ENCODE measurements around the gene ENOX1.

Gene ENOX1

DNA sequence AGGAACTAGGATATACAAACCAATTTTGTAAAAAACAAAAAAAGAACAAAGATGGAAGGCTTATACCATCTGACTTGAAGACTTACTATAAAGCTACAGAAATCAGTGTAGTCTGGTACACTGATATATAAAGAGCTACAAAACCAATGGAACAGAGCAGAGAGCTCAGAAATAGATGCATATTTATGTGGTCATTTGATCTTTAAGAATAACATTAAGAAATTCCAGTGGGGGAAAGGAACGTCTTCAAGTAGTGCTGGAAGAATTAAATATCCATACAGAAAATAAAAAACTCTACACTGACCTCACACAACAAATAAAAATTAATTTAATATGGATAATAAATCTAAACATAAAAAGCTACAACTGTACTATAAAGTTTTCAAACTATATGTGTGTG lies 317.0 kb downstream of the ENOX1 start:
- H3K36me3 ChIP-seq: no peaks in the 10 kb centered on the region
- DNase-seq: no peak
- H3K4me3 ChIP-seq: no peak overlapping the region
- no peak overlapping the region for H3K27ac ChIP-seq
- H3K27me3 ChIP-seq: no peaks in the 10 kb centered on the region
- intact Hi-C loops (cut with DNase I; ENCODE audit: low total_unique reads): no loop called here
- H3K4me1 ChIP-seq: peaks cover 0 to 24% (median 2%) of the 10 kb centered on the region in 4 donors
- H3K9me3 ChIP-seq: no peaks in the 10 kb centered on the region
- TF ChIP-seq CTCF (IDR thresholded peaks at IDR 0.05): no peak

DNA sequence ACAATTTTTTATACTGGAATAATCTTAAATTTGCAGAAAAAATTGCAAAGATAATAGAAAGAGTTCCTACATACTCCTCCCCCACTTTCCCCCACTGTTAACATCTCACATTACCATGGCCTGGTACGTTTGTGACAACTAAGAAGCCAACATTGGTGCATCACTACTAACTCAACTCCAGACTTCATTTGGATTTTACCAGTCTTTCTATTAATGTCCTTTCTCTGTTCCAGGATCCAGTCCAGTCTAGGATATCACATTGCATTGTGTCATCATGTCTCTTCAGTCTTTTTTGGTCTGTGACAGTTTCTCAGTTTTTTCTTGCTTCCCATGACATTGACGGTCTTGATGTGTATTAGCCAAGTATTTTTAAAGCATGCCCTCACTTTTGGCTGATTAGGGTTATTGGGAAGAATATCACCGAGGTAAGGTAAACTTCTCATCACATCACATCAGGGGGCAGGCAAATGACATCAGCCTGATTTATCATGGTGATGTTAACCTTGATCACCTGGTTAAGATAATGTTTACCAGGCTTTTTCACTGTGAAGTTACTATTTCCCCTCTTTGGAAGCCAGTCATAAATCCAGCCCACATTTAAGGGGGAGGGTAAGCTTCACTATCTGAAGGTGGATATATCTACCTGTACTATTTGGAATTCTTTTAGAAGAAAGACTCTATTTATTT lies 322.1 kb downstream of the ENOX1 start:
- no peaks in the 10 kb centered on the region for H3K9me3 ChIP-seq
- H3K27ac ChIP-seq: no peak overlapping the region
- no peaks in the 10 kb centered on the region for H3K27me3 ChIP-seq
- H3K4me3 ChIP-seq: no peak overlapping the region
- intact Hi-C loops (cut with DNase I; ENCODE audit: low total_unique reads): no loop called here
- TF ChIP-seq CTCF (IDR thresholded peaks at IDR 0.05): no peak
- H3K4me1 ChIP-seq: no peaks in the 10 kb centered on the region
- DNase-seq: no peak
- no peaks in the 10 kb centered on the region for H3K36me3 ChIP-seq

- no peak for TF ChIP-seq CTCF (IDR thresholded peaks at IDR 0.05)
- Histone ChIP-seq H3K4me3 (no peak overlapping the region), H3K9me3 (no peaks in the 10 kb centered on the region), H3K27me3 (no peaks in the 10 kb centered on the region), H3K36me3 (no peaks in the 10 kb centered on the region), H3K27ac (no peak overlapping the region), H3K4me1 (peaks cover 0 to 10% (median 0%) of the 10 kb centered on the region in 4 donors)
- intact Hi-C loops (cut with DNase I; ENCODE audit: low total_unique reads): no loop called here
- DNase-seq: no peak
Observed at GRCh38 chr13:43448605-43449336, 338.0 kb downstream of the ENOX1 start.

DNA sequence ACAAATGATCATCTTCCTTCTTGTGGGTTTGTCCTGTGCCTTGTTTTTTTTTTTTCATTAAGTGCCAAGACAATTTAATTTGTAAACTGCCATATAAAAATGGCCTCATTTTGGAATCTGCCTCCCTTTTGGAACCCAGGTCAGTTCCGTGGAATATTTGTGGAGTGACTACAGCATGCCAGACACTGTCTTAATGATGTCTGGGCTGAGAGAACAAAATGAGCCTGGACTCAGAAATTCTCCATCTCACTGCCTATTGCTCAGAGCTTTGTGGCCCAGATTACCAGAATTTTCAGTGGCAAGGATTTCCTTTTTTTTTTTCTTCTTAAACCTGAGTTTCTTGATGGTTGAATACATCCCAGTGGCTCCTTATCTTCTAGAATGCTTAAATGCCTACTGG lies 340.6 kb downstream of the ENOX1 start:
- Histone ChIP-seq H3K27me3 (no peaks in the 10 kb centered on the region), H3K4me1 (peaks cover 0 to 23% (median 4%) of the 10 kb centered on the region in 4 donors), H3K4me3 (no peak overlapping the region), H3K9me3 (no peaks in the 10 kb centered on the region), H3K27ac (no peak overlapping the region), H3K36me3 (no peaks in the 10 kb centered on the region)
- intact Hi-C loops (cut with DNase I; ENCODE audit: low total_unique reads): no loop called here
- TF ChIP-seq CTCF (IDR thresholded peaks at IDR 0.05): no peak
- no peak for DNase-seq

DNA sequence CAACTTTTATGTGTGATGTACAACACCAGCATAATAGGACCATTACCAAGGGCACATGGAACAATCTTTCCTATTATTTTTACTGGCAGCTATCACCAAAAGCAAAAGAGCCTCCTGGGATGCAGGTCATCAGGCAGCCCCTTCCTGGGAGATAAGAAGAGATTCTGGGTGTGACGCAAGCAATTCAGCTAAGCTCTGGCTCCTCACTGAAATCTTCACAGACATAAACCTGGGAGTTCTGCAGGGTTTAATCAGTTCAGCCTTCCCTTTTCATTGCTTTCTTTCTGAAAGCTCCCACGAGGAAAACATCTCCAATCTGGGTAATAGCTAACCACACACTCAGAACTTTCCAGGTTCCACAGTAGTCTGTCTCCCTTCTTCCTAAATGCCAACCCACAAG lies 341.1 kb downstream of the ENOX1 start:
- Histone ChIP-seq H3K4me3 (no peak overlapping the region), H3K36me3 (no peaks in the 10 kb centered on the region), H3K27me3 (no peaks in the 10 kb centered on the region), H3K27ac (no peak overlapping the region), H3K4me1 (peaks cover 0 to 23% (median 4%) of the 10 kb centered on the region in 4 donors), H3K9me3 (no peaks in the 10 kb centered on the region)
- no peak for TF ChIP-seq CTCF (IDR thresholded peaks at IDR 0.05)
- intact Hi-C loops (cut with DNase I; ENCODE audit: low total_unique reads): no loop called here
- DNase-seq: no peak

Data from tibial artery (tissue), 4 donors.